IgD-negative memory B cell (primary cell): ENCODE results near the gene TCTN3. TPM values are rescaled to one million over a fixed set of nuclear protein-coding genes. Genes with fewer than 3 reads are reported as not detected.
"Not testable (repeated sequence)": the region's sequence is repeated elsewhere in the genome, so short reads cannot be mapped to it uniquely, and the experiment has no call there.

ENCODE experiments used
- H3K27ac Mint-ChIP-seq, 3 donors: one replicate each; pipeline ENCODE4 v1.8.0; 2020 to 2022; ENCODE audit warnings: mild to moderate bottlenecking in 3 of 3, mixed read lengths in 3 of 3, moderate library complexity in 1 of 3
- H3K27me3 Mint-ChIP-seq: one replicate; pipeline ENCODE4 v1.8.0; 2021; ENCODE audit warnings: mixed read lengths
- H3K36me3 Mint-ChIP-seq: one replicate; pipeline ENCODE4 v1.8.0; 2020; ENCODE audit warnings: mild to moderate bottlenecking, mixed read lengths
- H3K4me1 Mint-ChIP-seq, 3 donors: one replicate each; pipeline ENCODE4 v1.8.0; 2020 to 2022; ENCODE audit warnings: mixed read lengths in 3 of 3, mild to moderate bottlenecking in 1 of 3
- H3K4me3 Mint-ChIP-seq, 4 donors: one replicate each; pipeline ENCODE4 v1.8.0; 2020 to 2022; ENCODE audit warnings: mild to moderate bottlenecking in 4 of 4, mixed read lengths in 4 of 4, moderate library complexity in 3 of 4
- H3K9me3 Mint-ChIP-seq, 3 donors: one replicate each; pipeline ENCODE4 v1.8.0; 2020 to 2021; ENCODE audit warnings: mixed read lengths in 3 of 3, mild to moderate bottlenecking in 1 of 3
- polyA plus RNA-seq: library from polyadenylated mRNA; unstranded; fragments of 300-500 nt; fragmentation: Illumina TruSeq; gene quantifications from one replicate; pipeline ENCODE4 v1.2.3, GENCODE V29; 2021

The TCTN3 gene
- polyA plus RNA-seq, 1 donor from 2014 or later: 55.4 TPM

DNA sequence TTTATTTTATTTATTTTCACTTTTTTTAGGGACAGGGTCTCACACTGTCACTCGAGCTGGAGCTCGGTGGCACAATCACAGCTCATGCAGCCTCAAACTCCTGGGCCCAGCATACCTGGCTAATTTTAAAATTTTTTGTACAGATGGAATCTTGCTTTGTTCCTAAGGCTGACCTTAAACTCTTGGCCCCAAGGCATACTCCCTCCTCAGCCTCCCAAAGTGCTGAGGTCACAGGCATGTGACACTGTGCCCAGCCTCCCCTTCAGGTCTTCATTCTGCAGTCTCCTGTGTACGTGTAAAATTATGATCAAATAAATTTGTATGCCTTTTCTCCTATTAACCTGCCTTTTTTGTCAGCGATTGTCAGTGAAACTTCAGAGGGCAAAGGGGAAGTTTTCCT, 17.8 kb upstream of the TCTN3 start:
- Mint-ChIP-seq H3K27ac (no peak overlapping the region), H3K4me1 (peaks cover 1 to 12% (median 6%) of the 10 kb centered on the region in 3 donors), H3K9me3 (no peaks in the 10 kb centered on the region), H3K36me3 (no peaks in the 10 kb centered on the region), H3K4me3 (no peak overlapping the region), H3K27me3 (no peaks in the 10 kb centered on the region)

DNA sequence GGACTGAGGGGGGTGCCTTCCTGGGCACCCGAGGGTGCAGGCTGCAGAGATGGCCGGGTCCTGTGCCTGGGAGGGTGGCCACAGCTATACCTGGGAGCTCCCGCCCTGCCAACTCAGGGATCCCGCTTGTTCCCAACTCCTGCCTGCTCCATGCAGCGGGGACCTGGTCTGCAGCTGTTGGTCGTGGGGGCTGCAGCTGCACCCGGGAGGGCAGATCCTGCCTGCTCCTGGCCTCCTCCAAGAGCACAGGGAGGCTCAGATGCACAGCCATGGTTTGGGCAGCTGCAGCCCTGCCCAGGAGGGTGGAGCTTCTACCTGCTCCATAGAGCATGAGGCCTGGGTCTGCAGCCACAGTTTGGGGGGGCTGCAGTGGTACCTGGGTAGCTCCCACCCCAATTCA, 13.3 kb upstream of the TCTN3 start:
- H3K4me1 Mint-ChIP-seq: peaks cover 1 to 5% (median 4%) of the 10 kb centered on the region in 3 donors
- no peak overlapping the region for H3K27ac Mint-ChIP-seq
- H3K36me3 Mint-ChIP-seq: no peaks in the 10 kb centered on the region
- H3K4me3 Mint-ChIP-seq: no peak overlapping the region
- no peaks in the 10 kb centered on the region for H3K27me3 Mint-ChIP-seq
- H3K9me3 Mint-ChIP-seq: no peaks in the 10 kb centered on the region

DNA sequence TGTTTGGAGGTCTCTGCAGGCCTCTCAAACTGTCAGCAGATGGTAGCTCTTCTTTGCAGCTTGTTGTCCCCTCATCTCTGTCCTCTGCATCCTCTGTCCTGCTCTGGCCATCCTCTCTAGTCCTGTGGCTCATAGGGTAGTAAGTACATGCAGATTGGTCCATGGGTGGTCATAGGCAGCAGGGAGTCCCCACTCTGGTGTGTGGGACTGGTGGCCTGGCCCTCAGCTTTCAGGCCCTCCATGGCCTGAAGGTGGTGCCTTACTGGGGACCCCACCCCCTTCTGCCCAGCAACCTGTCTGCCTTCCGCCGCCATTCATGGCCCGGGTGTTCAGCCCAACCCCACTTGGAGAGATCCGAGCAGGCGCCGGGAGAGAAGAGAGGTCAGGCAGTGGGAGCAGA, 12.8 kb upstream of the TCTN3 start:
- no peaks in the 10 kb centered on the region for H3K9me3 Mint-ChIP-seq
- peak overlapping the region in 1 of 4 donors; percentile 20 for H3K4me3 Mint-ChIP-seq
- H3K27me3 Mint-ChIP-seq: no peaks in the 10 kb centered on the region
- peaks cover 1 to 5% (median 4%) of the 10 kb centered on the region in 3 donors for H3K4me1 Mint-ChIP-seq
- no peak overlapping the region for H3K27ac Mint-ChIP-seq
- H3K36me3 Mint-ChIP-seq: no peaks in the 10 kb centered on the region

DNA sequence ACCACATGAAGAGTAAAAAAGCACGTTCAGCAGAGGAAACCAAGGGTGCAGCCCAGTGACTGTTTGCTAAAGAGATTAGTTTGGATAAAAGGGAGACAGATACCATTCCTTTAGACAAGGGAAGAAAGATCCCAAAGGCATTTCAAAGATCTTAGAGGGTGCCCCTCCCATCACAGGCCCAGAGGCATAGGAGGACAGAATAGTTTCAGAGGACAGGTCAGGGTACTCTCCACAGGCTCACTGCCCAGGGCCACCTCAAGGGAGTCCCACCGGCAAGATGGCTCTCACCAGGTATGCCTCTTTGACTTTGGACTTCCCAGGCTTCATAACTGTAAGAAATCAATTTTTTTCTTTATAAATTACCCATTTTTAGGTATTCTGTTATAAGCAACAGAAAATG, 4.7 kb upstream of the TCTN3 start:
- H3K4me3 Mint-ChIP-seq: no peak overlapping the region
- no peaks in the 10 kb centered on the region for H3K27me3 Mint-ChIP-seq
- H3K9me3 Mint-ChIP-seq: no peaks in the 10 kb centered on the region
- peak overlapping the region in 1 of 3 donors; percentile 81 for H3K27ac Mint-ChIP-seq
- H3K4me1 Mint-ChIP-seq: peaks cover 21 to 31% (median 28%) of the 10 kb centered on the region in 3 donors
- no peaks in the 10 kb centered on the region for H3K36me3 Mint-ChIP-seq

DNA sequence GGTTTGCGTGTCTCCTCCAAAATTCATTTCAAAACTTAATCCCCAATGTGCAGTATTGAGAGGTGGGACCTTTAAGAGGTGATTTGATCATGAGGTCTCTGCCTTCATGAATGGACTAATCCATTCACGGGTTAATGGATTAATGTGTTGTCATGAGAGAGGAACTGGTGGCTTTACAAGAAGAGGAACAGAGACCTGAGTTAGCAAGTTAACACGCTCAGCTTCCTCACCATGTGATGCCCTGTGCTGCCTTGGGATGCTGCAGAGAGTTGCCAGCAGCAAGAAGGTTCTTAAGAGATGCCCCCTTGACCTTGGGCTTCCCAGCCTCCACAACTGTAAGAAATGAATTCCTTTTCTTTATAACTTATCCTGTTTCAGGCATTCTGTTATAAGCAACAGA, 3.7 kb upstream of the TCTN3 start:
- peak overlapping the region in 3 of 4 donors; percentile 13 to 76 (median 68) for H3K4me3 Mint-ChIP-seq
- H3K27me3 Mint-ChIP-seq: no peaks in the 10 kb centered on the region
- no peaks in the 10 kb centered on the region for H3K9me3 Mint-ChIP-seq
- peak overlapping the region; percentile 77 to 85 (median 81) for H3K27ac Mint-ChIP-seq
- H3K36me3 Mint-ChIP-seq: no peaks in the 10 kb centered on the region
- H3K4me1 Mint-ChIP-seq: peaks cover 30 to 36% (median 33%) of the 10 kb centered on the region in 3 donors

DNA sequence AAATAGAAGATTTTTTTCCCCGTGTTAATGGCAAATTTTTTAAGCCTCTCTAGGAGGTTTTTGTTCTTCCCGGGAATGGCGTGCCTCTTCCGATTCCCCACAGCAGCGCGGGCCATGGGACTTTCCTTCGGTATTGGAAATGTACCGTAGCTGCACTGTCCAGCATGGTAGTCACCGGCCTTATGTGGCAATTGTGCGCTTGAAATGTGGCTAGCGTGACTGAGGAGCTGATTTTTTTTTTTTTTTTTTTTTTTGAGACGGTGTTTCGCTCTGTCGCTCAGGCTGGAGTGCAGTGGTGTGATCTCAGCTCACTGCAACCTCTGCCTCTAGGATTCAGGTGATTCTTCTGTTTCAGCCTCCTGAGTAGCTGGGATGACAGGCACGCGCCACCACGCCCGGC, 938 bp upstream of the TCTN3 start:
- Mint-ChIP-seq H3K4me1 (peaks cover 46 to 55% (median 53%) of the 10 kb centered on the region in 3 donors), H3K9me3 (no peaks in the 10 kb centered on the region), H3K27me3 (no peaks in the 10 kb centered on the region), H3K36me3 (no peaks in the 10 kb centered on the region), H3K4me3 (peak overlapping the region in 2 of 4 donors; percentile 88 to 98), H3K27ac (peak overlapping the region in 2 of 3 donors; percentile 87 to 98)

DNA sequence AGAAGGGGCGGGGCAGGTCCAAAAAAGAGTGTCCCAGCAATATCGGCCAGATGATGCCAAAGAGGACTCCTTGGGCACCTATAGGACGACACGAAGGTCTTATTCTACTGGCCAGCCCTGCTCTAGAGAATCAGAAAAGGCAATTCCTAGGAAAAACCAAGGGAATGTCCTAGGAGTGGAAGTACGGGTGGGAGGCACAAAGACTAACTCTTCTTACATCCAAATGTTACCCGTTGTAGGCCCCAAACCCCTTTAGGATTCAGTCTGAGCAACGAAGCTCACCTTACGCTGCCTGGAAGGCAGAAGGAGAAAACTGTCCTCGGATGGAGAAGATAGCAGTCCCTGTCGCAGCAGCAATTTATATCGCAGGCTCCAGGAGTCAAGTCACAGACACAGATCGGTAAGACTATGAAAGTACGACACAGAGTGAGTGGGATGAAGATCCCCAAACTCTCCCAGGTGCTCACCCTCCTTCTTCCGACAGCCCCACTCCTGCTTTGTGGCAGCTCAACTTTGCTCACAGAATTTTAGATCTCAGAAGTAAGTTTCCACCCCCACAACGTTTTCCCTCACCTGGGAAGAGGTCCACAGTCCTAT, 558 bp downstream of the TCTN3 start:
- H3K4me3 Mint-ChIP-seq: peak overlapping the region; percentile 88 to 98 (median 96)
- H3K36me3 Mint-ChIP-seq: peaks cover 2% of the 10 kb centered on the region
- no peaks in the 10 kb centered on the region for H3K27me3 Mint-ChIP-seq
- H3K27ac Mint-ChIP-seq: peak overlapping the region; percentile 87 to 98 (median 92)
- H3K4me1 Mint-ChIP-seq: peaks cover 51 to 61% (median 54%) of the 10 kb centered on the region in 3 donors
- no peaks in the 10 kb centered on the region for H3K9me3 Mint-ChIP-seq

DNA sequence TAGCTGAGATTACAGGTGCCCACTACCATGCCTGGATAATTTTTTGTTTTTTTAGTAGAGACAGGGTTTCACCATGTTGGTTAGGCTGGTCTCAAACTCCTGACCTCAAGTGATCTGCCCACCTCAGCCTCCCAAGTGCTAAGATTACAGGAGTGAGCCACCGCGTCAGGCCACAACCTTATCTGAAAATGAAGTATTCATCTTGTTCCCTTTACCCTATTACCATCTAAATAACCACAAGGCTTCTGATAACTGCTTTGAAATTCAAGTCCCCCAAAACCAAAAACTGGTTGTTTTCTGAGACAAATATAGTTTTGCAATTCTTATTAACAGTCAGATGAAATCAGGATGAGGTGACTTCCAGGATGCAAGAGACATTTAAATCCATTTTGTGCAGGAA, 2.4 kb downstream of the TCTN3 start:
- Mint-ChIP-seq H3K27ac (peak overlapping the region in 1 of 3 donors; percentile 54), H3K36me3 (peaks cover 2% of the 10 kb centered on the region), H3K4me3 (peak overlapping the region in 1 of 4 donors; percentile 88), H3K9me3 (no peaks in the 10 kb centered on the region), H3K27me3 (no peaks in the 10 kb centered on the region), H3K4me1 (peaks cover 34 to 44% (median 38%) of the 10 kb centered on the region in 3 donors)

DNA sequence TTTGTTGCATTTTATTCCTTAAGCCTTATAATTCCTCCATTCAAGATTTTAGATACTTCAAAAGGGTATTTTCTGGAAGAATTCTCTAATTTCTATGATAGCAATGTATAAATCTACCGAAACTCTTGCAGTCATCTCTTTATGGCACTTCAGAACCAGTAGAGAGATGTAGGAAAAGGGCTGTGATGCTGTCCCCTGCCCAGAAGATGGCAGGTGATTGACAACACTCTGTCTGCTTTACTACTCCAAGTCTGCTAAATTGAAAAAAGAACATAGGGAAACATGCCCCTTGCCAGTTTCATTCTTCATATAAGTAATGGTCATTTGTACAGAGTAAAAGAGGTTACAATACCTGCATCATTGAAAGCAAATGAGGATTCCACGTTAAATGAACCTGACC, 5.1 kb downstream of the TCTN3 start:
- H3K36me3 Mint-ChIP-seq: peaks cover 2% of the 10 kb centered on the region
- peaks cover 30 to 34% (median 30%) of the 10 kb centered on the region in 3 donors for H3K4me1 Mint-ChIP-seq
- peak overlapping the region in 1 of 3 donors; percentile 23 for H3K27ac Mint-ChIP-seq
- H3K4me3 Mint-ChIP-seq: peak overlapping the region in 2 of 4 donors; percentile 35 to 41
- no peaks in the 10 kb centered on the region for H3K27me3 Mint-ChIP-seq
- H3K9me3 Mint-ChIP-seq: no peaks in the 10 kb centered on the region

DNA sequence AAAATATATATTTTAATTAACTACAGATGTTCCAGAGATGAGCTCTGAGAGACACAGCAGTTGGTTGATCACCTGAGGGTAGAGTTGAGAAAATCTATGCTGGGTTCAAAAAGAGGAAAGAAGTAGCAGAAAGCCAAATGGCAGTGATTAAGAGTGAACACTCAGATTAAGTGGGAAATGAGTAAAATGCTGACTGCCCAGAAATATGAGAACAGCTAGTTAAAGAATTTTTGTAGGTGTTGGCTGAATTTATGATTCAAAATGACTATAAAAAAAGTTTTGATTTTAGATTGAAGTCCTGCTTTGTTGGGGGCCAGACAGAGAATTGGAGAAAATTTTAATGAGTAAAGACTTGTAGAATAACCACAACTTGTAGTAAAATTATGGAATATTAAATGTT, 9.8 kb downstream of the TCTN3 start:
- peaks cover 6% of the 10 kb centered on the region for H3K36me3 Mint-ChIP-seq
- no peaks in the 10 kb centered on the region for H3K27me3 Mint-ChIP-seq
- H3K27ac Mint-ChIP-seq: no peak overlapping the region
- H3K4me1 Mint-ChIP-seq: peaks cover 2 to 6% (median 3%) of the 10 kb centered on the region in 3 donors
- H3K4me3 Mint-ChIP-seq: no peak overlapping the region
- H3K9me3 Mint-ChIP-seq: no peaks in the 10 kb centered on the region

DNA sequence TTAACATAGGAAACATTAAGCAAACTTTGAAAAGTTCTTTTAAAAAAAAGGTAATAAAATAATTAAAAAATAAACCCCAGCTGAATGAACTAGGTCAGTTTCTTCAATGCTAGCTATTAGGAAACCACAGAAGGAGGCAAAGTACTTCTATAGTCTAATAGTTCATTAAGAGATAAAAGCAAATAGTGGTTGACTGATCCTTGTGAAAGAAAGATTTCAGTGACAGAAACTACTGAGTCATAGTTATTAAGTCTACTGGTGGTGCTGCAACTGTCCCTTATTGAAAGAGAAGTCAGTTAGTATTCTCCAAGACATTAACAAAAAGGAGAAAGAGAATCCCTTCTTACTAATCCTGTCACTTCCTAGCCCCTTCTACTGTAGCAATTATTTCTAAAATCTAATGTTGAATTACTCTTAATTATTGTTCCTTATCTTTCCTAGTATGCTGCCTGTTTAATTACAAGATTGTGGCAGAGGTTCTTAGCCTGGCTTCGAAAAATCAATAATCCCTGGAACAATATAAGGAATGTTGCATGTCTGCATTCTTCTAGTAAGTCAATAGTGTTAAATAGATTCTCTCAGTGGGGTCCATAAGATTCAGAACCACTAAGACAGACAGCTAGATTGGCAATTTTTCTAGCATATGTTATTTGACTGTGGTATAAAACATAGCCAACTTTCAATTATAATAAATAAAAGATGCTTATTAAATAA, 18.2 kb downstream of the TCTN3 start:
- Mint-ChIP-seq H3K9me3 (no peaks in the 10 kb centered on the region), H3K36me3 (peaks cover 7% of the 10 kb centered on the region), H3K27me3 (no peaks in the 10 kb centered on the region), H3K27ac (no peak overlapping the region), H3K4me1 (no peaks in the 10 kb centered on the region), H3K4me3 (no peak overlapping the region)

DNA sequence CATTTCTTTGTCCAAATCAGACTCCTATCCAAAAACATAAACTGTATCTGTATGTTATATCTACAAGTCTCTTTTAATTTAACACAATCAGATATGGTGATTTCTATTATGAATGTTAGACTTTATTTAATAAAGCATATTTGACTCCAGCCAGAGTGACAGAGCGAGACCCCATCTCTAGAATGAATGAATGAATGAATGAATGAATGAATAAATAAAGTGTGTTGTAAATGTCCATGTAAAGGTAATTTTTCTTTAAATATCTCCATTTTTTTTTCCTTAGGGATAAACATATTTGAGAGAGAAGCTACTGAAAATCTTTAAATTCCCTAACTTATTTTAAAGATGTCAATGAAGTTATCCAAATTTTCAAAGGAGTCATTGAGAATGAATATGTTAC, 19.1 kb downstream of the TCTN3 start:
- Mint-ChIP-seq H3K4me1 (no peaks in the 10 kb centered on the region), H3K9me3 (no peaks in the 10 kb centered on the region), H3K27ac (no peak overlapping the region), H3K4me3 (no peak overlapping the region), H3K36me3 (peaks cover 1% of the 10 kb centered on the region), H3K27me3 (no peaks in the 10 kb centered on the region)

DNA sequence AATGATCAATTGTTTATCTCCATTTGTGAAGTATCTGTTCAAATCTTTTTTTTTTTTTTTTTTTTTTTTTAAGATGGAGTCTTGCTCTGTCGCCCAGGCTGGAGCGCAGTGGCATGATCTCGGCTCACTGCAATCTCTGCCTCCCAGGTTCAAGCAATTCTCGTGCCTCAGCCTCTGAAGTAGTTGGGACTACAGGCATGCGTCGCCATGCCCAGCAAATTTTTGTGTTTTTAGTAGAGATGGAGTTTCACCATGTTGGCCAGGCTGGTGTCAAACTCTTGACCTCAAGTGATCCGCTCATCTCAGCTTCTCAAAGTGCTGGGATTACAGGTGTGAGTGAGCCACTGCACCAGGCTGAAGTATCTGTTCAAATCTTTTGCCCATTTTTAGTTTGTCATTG, 21.1 kb downstream of the TCTN3 start:
- H3K27me3 Mint-ChIP-seq, H3K36me3 Mint-ChIP-seq, H3K4me3 Mint-ChIP-seq: not testable (repeated sequence)

DNA sequence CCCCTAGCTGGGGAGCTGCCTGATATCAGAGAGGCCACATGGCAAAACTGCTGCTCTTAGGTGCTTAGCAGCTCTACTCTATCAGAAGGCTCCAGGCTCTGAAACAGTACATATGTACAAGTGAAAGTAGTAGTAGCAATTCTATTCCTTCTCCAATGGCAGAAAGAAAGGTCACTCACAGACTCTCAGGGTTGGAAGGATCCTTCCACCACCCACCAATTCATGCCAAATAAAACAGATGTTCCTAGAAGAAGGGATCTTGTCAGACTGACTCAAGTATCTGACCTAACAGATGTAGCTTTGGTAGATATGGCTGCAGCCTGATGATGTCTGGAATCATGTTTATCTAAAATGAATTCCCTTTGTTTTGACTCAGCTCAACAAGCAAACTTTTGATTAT, 29.2 kb downstream of the TCTN3 start:
- no peak overlapping the region for H3K27ac Mint-ChIP-seq
- H3K4me1 Mint-ChIP-seq: peaks cover 0 to 1% (median 0%) of the 10 kb centered on the region in 3 donors
- no peaks in the 10 kb centered on the region for H3K9me3 Mint-ChIP-seq
- peaks cover 3% of the 10 kb centered on the region for H3K36me3 Mint-ChIP-seq
- H3K27me3 Mint-ChIP-seq: no peaks in the 10 kb centered on the region
- H3K4me3 Mint-ChIP-seq: no peak overlapping the region

More for the DNA sequence above, 21.1 kb downstream of the TCTN3 start:
- H3K9me3 Mint-ChIP-seq, H3K27ac Mint-ChIP-seq, H3K4me1 Mint-ChIP-seq: not testable (repeated sequence)

DNA sequence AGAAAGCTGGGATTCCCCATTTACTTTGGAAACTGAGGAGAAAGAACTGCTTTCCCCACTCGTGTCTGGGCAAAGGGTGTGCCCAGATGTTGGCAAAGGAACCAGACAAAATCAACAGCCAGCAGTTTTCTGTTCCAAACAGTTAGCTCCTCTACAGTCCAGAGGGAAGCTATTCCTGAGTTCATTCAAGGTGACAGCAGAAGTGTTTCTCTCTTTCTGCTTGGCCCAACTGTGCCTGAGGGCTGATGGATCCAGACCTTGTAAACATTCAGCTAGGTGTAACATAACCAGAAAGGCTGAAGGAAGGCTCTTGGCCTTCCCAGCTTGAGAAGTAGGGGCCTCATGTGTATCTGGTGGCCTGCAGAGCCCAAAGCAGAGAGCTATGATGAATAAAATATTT, 30.2 kb downstream of the TCTN3 start:
- no peaks in the 10 kb centered on the region for H3K9me3 Mint-ChIP-seq

DNA sequence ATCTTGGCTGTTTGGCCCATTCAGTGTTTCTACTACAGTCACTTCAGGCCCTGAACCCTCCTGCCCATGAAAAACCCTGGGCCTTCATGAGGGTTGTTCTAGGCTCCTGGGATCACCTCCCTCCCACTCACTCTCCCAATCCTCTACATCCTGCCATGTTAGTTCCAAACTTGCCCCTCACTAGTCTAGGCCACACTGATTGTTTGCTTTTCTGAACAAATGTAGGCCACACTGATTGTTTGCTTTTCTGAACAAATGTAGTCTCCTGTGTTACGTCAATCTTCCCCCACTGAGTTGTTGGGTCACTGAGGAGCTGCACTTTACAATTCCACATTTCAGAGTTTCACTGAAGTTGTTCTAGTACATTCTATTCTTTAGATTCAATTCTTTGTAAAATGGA, 31.9 kb downstream of the TCTN3 start:
- peaks cover 0 to 3% (median 1%) of the 10 kb centered on the region in 3 donors for H3K4me1 Mint-ChIP-seq
- H3K4me3 Mint-ChIP-seq: no peak overlapping the region
- no peaks in the 10 kb centered on the region for H3K9me3 Mint-ChIP-seq
- no peaks in the 10 kb centered on the region for H3K36me3 Mint-ChIP-seq
- H3K27me3 Mint-ChIP-seq: no peaks in the 10 kb centered on the region
- no peak overlapping the region for H3K27ac Mint-ChIP-seq

More for the DNA sequence above, 30.2 kb downstream of the TCTN3 start:
- Mint-ChIP-seq H3K36me3 (no peaks in the 10 kb centered on the region), H3K27me3 (no peaks in the 10 kb centered on the region), H3K4me1 (peaks cover 0 to 1% (median 0%) of the 10 kb centered on the region in 3 donors), H3K27ac (no peak overlapping the region), H3K4me3 (no peak overlapping the region)
